Prostate gland (tissue), 2 donors: ENCODE results near the gene C22orf31.

Experiments
- POLR2A ChIP-seq: fragments of 450-650 bp; IDR thresholded peaks from one replicate; pipeline ENCODE4 v1.6.1; 2016; ENCODE audit warnings: antibody characterized with exemption, mild to moderate bottlenecking
- POLR2AphosphoS5 ChIP-seq: sonication (generic); formaldehyde crosslinking; IDR thresholded peaks from one replicate; pipeline ENCODE4 v1.6.1; 2017; ENCODE audit warnings: antibody characterized with exemption
- TF ChIP-seq, protein P1 (sequence below), 4 experiments: fragments of 200-600 bp in 2 of 4; fragments of 450-650 bp in 2 of 4; sonication (generic) in 2 of 4; IDR thresholded peaks; 1 replicate in 3 of 4; 2 replicates in 1 of 4; pipeline ENCODE4 v1.5.1; 2016 to 2019; ENCODE audit warnings: antibody characterized with exemption in 4 of 4, mild to moderate bottlenecking in 2 of 4, moderate library complexity in 2 of 4

DNA sequence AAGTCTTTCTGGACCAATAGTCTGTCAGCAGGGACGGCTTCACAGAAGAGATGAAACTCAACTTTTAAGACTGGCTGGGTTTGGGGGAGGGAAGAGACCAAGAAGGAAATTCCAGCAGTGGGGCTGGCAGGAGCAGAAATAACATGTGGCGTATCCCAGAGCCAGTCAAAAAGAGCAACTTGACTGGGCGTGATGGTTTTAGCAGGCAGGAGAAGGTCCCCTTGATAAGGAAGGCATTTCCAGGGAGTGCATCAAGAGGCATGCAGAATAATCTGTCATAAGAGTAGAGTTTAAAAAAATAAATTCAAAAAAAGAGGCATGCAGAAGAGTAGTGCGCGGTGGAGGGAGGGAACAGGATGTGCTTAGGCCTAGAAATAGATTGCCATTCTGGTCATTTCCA, 52.5 kb downstream of the C22orf31 start:
- TF ChIP-seq, protein P1, sequence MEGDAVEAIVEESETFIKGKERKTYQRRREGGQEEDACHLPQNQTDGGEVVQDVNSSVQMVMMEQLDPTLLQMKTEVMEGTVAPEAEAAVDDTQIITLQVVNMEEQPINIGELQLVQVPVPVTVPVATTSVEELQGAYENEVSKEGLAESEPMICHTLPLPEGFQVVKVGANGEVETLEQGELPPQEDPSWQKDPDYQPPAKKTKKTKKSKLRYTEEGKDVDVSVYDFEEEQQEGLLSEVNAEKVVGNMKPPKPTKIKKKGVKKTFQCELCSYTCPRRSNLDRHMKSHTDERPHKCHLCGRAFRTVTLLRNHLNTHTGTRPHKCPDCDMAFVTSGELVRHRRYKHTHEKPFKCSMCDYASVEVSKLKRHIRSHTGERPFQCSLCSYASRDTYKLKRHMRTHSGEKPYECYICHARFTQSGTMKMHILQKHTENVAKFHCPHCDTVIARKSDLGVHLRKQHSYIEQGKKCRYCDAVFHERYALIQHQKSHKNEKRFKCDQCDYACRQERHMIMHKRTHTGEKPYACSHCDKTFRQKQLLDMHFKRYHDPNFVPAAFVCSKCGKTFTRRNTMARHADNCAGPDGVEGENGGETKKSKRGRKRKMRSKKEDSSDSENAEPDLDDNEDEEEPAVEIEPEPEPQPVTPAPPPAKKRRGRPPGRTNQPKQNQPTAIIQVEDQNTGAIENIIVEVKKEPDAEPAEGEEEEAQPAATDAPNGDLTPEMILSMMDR (IDR thresholded peaks at IDR 0.05): no peak
- no peak for TF ChIP-seq POLR2AphosphoS5
- TF ChIP-seq POLR2A: no peak
